Naive thymus-derived CD4-positive, alpha-beta T cell (primary cell): ENCODE measurements around the gene HNRNPF. TPM values are rescaled to one million over a fixed set of nuclear protein-coding genes. Genes with fewer than 3 reads are reported as not detected.

ENCODE experiments used
- ATAC-seq: fragments of 150-1000 bp; cut with Tn5 transposase; 2 replicates; pipeline ENCODE4 v1.10.0; 2021; ENCODE audit warnings: mild to moderate bottlenecking, moderate library complexity
- CTCF ChIA-PET: fragments of 350-600 bp; sonication (Branson Sonifier 250); formaldehyde crosslinking; loops from one replicate; lab custom pipeline; 2021; ENCODE audit warnings: antibody characterized with exemption; lab: Charles Lee
- POLR2A ChIA-PET: fragments of 350-600 bp; sonication (Branson Sonifier 250); formaldehyde crosslinking; loops from one replicate; lab custom pipeline; 2021; ENCODE audit warnings: antibody characterized with exemption, inconsistent platforms; lab: Charles Lee
- DNase-seq, 9 donors: peaks; one replicate each; pipeline versions ENCODE4 v3.0.0 to v3.0.0-alpha.2; 2020 to 2022; ENCODE audit warnings: mixed read lengths in 1 of 9
- H3K27ac ChIP-seq: one replicate; pipeline ENCODE4 v1.7.0; 2013; ENCODE audit warnings: mild to moderate bottlenecking, low read depth, low read length, moderate library complexity
- H3K27me3 ChIP-seq, 2 donors: one replicate each; pipeline ENCODE4 v1.7.0; 2013; ENCODE audit warnings: low read length in 2 of 2, mild to moderate bottlenecking in 2 of 2, moderate library complexity in 2 of 2; ENCODE audit not compliant: control insufficient read depth in 2 of 2, insufficient read depth in 2 of 2
- H3K36me3 ChIP-seq, 3 experiments: 1 replicate in 2 of 3; 2 replicates in 1 of 3; pipeline ENCODE4 v1.7.0; 2013; ENCODE audit warnings: low read length in 3 of 3, mild to moderate bottlenecking in 3 of 3, moderate library complexity in 1 of 3; ENCODE audit not compliant: insufficient read depth in 3 of 3, control insufficient read depth in 2 of 3
- H3K4me1 ChIP-seq, 2 donors: one replicate each; pipeline ENCODE4 v1.7.0; 2013; ENCODE audit warnings: low read length in 2 of 2, mild to moderate bottlenecking in 2 of 2, moderate library complexity in 1 of 2; ENCODE audit not compliant: control insufficient read depth in 2 of 2, insufficient read depth in 2 of 2
- H3K4me3 ChIP-seq: 2 replicates; pipeline ENCODE4 v1.7.0; 2013; ENCODE audit warnings: mild to moderate bottlenecking, low read length
- H3K9me3 ChIP-seq, 3 experiments: 1 replicate in 2 of 3; 2 replicates in 1 of 3; pipeline ENCODE4 v1.7.0; 2013; ENCODE audit warnings: low read length in 3 of 3; ENCODE audit not compliant: control insufficient read depth in 2 of 3
- H3K27ac Mint-ChIP-seq, 9 donors: one replicate each; pipeline ENCODE4 v1.8.0; 2020 to 2022; ENCODE audit warnings: mixed read lengths in 9 of 9, mild to moderate bottlenecking in 8 of 9, moderate library complexity in 5 of 9, inconsistent platforms in 2 of 9
- H3K27me3 Mint-ChIP-seq, 5 donors: one replicate each; pipeline ENCODE4 v1.8.0; 2021 to 2022; ENCODE audit warnings: mixed read lengths in 5 of 5, mild to moderate bottlenecking in 1 of 5
- H3K36me3 Mint-ChIP-seq, 5 donors: one replicate each; pipeline ENCODE4 v1.8.0; 2020 to 2022; ENCODE audit warnings: mixed read lengths in 5 of 5, mild to moderate bottlenecking in 3 of 5, inconsistent platforms in 1 of 5
- H3K4me1 Mint-ChIP-seq, 7 donors: one replicate each; pipeline ENCODE4 v1.8.0; 2020 to 2022; ENCODE audit warnings: mixed read lengths in 7 of 7, mild to moderate bottlenecking in 3 of 7, inconsistent platforms in 1 of 7
- H3K4me3 Mint-ChIP-seq, 10 donors: one replicate each; pipeline ENCODE4 v1.8.0; 2020 to 2022; ENCODE audit warnings: mild to moderate bottlenecking in 10 of 10, mixed read lengths in 10 of 10, moderate library complexity in 6 of 10, inconsistent platforms in 2 of 10
- H3K9me3 Mint-ChIP-seq, 11 donors: one replicate each; pipeline ENCODE4 v1.8.0; 2020 to 2022; ENCODE audit warnings: mixed read lengths in 11 of 11, mild to moderate bottlenecking in 4 of 11, inconsistent platforms in 1 of 11, moderate library complexity in 1 of 11
- intact Hi-C, 2 donors: fragments of 100-400 bp; cut with micrococcal nuclease; formaldehyde crosslinking; loops; one replicate each; pipeline ENCODE4 v1.15.1; 2023
- polyA plus RNA-seq, 2 donors: library from polyadenylated mRNA; unstranded; fragments of 300-500 nt; fragmentation: Illumina TruSeq; gene quantifications; one replicate each; pipeline ENCODE4 v1.2.3, GENCODE V29; 2021
- total RNA-seq, 6 experiments: library from RNA in 5 of 6; stranded (reverse) in 5 of 6; gene quantifications; 1 replicate in 5 of 6; 2 replicates in 1 of 6; pipeline ENCODE4 v1.2.3 and lab custom pipeline; 2021 to 2026

Gene HNRNPF
- total and polyA plus RNA-seq, 7 experiments from 2014 or later: 88.1 to 449 (median 173) TPM

DNA sequence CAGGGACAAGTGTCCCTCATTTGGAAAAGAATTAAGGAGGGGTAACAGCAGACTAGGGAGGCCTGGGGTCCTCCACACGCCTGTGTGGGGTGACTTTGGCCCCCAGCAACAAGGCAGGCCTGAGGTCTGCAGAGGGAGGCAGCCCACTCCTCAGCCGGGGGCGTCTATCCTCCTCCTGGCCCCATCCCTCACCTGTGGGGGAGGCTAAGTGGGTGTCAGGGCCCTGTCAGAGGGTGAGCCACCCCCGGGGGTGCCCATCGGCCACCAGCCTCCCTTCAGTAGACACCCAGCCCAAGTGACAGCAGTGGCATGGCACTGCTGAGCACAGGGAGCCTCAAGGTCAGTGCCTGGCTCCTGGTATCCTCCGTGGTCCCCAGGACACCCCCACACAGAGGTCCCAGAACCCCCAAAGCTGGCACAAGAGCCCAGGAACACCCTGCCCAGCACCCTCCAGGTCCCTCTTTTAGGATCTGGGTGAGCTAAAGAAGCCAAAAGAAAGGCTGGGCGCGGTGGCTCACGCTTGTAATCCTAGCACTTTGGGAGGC is 38.2 kb downstream of the HNRNPF start:
- Mint-ChIP-seq H3K27ac (no peak overlapping the region), H3K27me3 (no peaks in the 10 kb centered on the region), H3K4me1 (peaks cover 0 to 11% (median 0%) of the 10 kb centered on the region in 7 donors), H3K36me3 (no peaks in the 10 kb centered on the region), H3K9me3 (no peaks in the 10 kb centered on the region), H3K4me3 (no peak overlapping the region)
- POLR2A ChIA-PET: no interaction called here
- Histone ChIP-seq H3K36me3 (no peaks in the 10 kb centered on the region), H3K4me1 (no peaks in the 10 kb centered on the region), H3K4me3 (no peak overlapping the region), H3K27ac (no peak overlapping the region), H3K27me3 (no peaks in the 10 kb centered on the region), H3K9me3 (no peaks in the 10 kb centered on the region)
- no peak for DNase-seq
- intact Hi-C loops: no loop called here
- CTCF ChIA-PET: no interaction called here
- ATAC-seq: no peak

DNA sequence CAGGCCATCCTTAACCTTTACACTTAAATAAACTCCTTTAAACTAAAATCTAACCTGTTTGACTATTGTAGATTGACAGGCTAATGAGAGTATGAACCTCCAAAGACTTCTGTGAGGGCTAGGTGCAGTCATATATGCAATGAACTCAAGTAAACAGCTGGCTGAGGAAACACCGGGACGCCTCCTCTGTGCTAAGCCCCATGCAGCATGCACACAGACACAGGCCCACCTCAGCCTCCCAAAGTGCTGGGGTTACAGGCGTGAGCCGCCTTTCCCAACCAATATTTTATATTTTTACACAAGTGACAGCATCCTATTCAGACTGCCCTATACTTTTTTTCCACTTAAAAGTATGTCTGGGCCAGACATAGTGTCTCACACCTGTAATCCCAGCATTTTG is 39.1 kb downstream of the HNRNPF start:
- DNase-seq (no peak), ATAC-seq (no peak)
- H3K36me3 ChIP-seq: no peaks in the 10 kb centered on the region
- no peaks in the 10 kb centered on the region for H3K4me1 ChIP-seq
- no peak overlapping the region for H3K4me3 ChIP-seq
- Mint-ChIP-seq H3K36me3 (no peaks in the 10 kb centered on the region), H3K27ac (peak overlapping the region in 1 of 9 donors; percentile 50), H3K9me3 (no peaks in the 10 kb centered on the region), H3K27me3 (no peaks in the 10 kb centered on the region), H3K4me3 (no peak overlapping the region), H3K4me1 (peaks cover 0 to 11% (median 0%) of the 10 kb centered on the region in 7 donors)
- no peaks in the 10 kb centered on the region for H3K9me3 ChIP-seq
- ChIA-PET POLR2A (no interaction called here), CTCF (no interaction called here)
- no peaks in the 10 kb centered on the region for H3K27me3 ChIP-seq
- no peak overlapping the region for H3K27ac ChIP-seq
- intact Hi-C loops: no loop called here

DNA sequence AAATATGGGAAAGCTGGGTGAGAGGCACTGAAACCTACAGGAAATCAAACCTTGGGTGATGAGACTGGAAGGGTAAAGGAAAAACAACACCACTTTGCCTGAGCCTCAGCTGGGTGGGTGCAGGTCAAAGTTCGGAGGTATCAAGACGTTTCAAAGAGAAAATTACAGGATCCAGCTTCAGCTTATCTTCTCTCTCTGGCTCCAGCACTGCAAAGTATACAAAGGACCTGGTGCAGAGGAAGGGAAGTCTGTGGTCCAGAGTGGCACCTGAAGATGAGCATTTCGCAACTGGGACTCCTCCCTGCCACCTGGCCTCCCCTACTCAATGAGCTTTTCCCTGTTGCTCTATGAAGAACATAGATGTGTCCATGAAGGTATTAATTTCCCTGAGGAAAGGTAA is 44.0 kb downstream of the HNRNPF start:
- Histone ChIP-seq H3K27ac (no peak overlapping the region), H3K4me3 (no peak overlapping the region), H3K27me3 (no peaks in the 10 kb centered on the region), H3K4me1 (peaks cover 4 to 14% of the 10 kb centered on the region in 2 donors), H3K36me3 (no peaks in the 10 kb centered on the region), H3K9me3 (no peaks in the 10 kb centered on the region)
- Mint-ChIP-seq H3K27ac (peak overlapping the region in 3 of 9 donors; percentile 31 to 77 (median 51)), H3K4me1 (peaks cover 13 to 30% (median 26%) of the 10 kb centered on the region in 7 donors), H3K27me3 (no peaks in the 10 kb centered on the region), H3K4me3 (peak overlapping the region in 2 of 10 donors; percentile 13 to 34), H3K9me3 (peaks cover 0 to 5% (median 0%) of the 10 kb centered on the region in 11 donors), H3K36me3 (peaks cover 0 to 7% (median 0%) of the 10 kb centered on the region in 5 donors)
- intact Hi-C loops: no loop called here
- no peak for DNase-seq
- ChIA-PET CTCF (interaction anchor here (0.6 to 0.7 kb wide), 2 partner anchors 72 to 460 kb away, joined by 3 to 4 read pairs; no protein-coding TSS in a partner anchor), POLR2A (interaction anchor here (0.6 to 0.7 kb wide), 2 partner anchors 16 to 55 kb away, joined by 5 to 6 read pairs; no protein-coding TSS in a partner anchor)
- ATAC-seq: no peak

DNA sequence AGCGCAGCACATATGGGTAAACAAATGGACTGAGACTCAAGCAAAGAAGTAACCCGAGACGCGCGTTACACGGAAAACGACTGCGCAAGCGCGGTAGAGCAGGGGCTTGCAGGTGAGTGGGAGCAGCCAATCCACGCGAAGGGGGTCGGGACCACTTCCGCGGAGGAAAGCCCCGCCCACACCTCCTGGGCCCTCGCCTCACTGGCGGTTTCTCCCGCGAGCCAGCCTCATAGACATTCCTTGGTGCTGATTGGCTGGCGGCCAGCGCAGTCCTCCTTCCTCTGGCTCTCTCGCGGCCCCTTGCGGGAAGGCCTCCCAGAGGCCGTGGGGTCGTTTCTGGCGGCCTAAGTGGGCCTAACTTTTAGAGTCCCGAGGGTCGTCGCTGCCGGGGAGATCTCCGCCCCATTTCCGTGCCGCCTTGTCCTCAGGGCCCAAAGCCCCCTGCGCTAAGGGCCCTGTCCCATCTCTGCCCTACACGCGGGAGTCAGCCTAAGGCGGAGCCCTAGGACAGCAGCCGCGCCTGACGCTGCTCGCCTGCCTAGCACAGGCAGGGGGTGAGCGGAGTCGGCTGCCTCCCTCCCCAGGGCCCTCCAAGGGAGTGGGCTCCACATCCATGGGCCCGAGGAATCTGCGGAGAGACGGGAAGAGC is 46.7 kb downstream of the HNRNPF start:
- POLR2A ChIA-PET: interaction anchor here (0.6 to 2.4 kb wide), 16 partner anchors 10 to 224 kb away, joined by 3 to 13 read pairs (median 6); partner anchors contain the start of gene CSGALNACT2
- peak overlapping the region; percentile 96 to 99 (median 97) for H3K27ac Mint-ChIP-seq
- no peaks in the 10 kb centered on the region for H3K9me3 ChIP-seq
- ATAC-seq (peak; percentile 98), DNase-seq (peak; percentile 86 to 98 (median 97))
- H3K27me3 ChIP-seq: no peaks in the 10 kb centered on the region
- H3K4me1 ChIP-seq: peaks cover 4 to 14% of the 10 kb centered on the region in 2 donors
- H3K36me3 Mint-ChIP-seq: peaks cover 0 to 8% (median 0%) of the 10 kb centered on the region in 5 donors
- H3K27ac ChIP-seq: peak overlapping the region; percentile 88
- H3K27me3 Mint-ChIP-seq: no peaks in the 10 kb centered on the region
- intact Hi-C loops: loop anchor here (1.0 to 5.0 kb wide), 12 partner anchors 34 to 580 kb away; partner anchors contain the start of genes BMS1 (in 1 of the 2), CSGALNACT2 (in 1 of the 2), HNRNPF (in 1 of the 2) and ZNF239 (in 1 of the 2)
- peaks cover 0 to 5% (median 0%) of the 10 kb centered on the region in 11 donors for H3K9me3 Mint-ChIP-seq
- H3K36me3 ChIP-seq: no peaks in the 10 kb centered on the region
- H3K4me3 Mint-ChIP-seq: peak overlapping the region; percentile 92 to 100 (median 97)
- peaks cover 13 to 33% (median 29%) of the 10 kb centered on the region in 7 donors for H3K4me1 Mint-ChIP-seq
- peak overlapping the region; percentile 92 for H3K4me3 ChIP-seq
- CTCF ChIA-PET: interaction anchor here (1.0 to 1.6 kb wide), 3 partner anchors 10 to 99 kb away, joined by 3 to 4 read pairs (median 3); no protein-coding TSS in a partner anchor

DNA sequence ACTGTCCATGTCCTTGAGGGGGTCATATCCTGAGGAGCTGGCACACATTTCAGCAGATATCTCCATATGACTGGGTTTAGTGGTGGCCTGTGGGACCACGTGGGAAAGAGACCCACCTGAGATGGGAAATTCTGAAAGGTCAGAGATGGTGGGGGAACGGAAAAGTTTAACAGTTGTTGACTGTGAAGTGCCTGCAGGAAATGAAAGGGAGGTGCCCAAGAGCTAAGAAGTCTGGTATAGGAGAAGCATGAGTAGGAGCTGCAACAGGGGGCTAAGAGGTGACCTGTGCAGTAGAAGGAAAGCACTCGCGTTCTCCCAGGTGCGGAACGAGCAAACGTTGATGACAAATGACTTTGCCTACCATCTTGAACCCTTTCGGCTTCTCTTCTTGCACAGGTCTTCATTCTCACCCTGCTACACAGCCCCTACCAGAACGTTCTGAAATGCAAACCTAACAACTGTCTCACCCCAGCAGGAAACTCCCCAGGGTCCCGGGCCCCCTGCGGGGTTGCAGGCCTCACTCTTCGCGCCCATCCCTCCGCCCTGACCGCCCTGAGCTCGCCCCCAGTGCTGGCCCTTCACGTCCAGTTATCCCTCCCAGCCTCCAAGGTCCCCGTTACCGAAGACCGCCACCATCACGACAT is 47.3 kb downstream of the HNRNPF start:
- no peaks in the 10 kb centered on the region for H3K36me3 ChIP-seq
- peaks cover 13 to 33% (median 30%) of the 10 kb centered on the region in 7 donors for H3K4me1 Mint-ChIP-seq
- no peaks in the 10 kb centered on the region for H3K27me3 ChIP-seq
- ChIA-PET CTCF (interaction anchor here (1.0 to 1.6 kb wide), 4 partner anchors 9 to 100 kb away, joined by 3 to 5 read pairs (median 4); no protein-coding TSS in a partner anchor), POLR2A (interaction anchor here (0.5 to 2.4 kb wide), 16 partner anchors 9 to 225 kb away, joined by 3 to 13 read pairs (median 4); partner anchors contain the start of gene CSGALNACT2)
- ATAC-seq (peak; percentile 1), DNase-seq (peak in 2 of 9 donors; percentile 34 to 36)
- H3K27me3 Mint-ChIP-seq: no peaks in the 10 kb centered on the region
- H3K27ac ChIP-seq: peak overlapping the region; percentile 88
- H3K4me1 ChIP-seq: peaks cover 4 to 14% of the 10 kb centered on the region in 2 donors
- peaks cover 0 to 8% (median 0%) of the 10 kb centered on the region in 5 donors for H3K36me3 Mint-ChIP-seq
- H3K4me3 ChIP-seq: peak overlapping the region; percentile 92
- H3K9me3 ChIP-seq: no peaks in the 10 kb centered on the region
- peak overlapping the region; percentile 96 to 99 (median 97) for H3K27ac Mint-ChIP-seq
- intact Hi-C loops: loop anchor here (1.0 to 5.0 kb wide), 12 partner anchors 35 to 579 kb away; partner anchors contain the start of genes BMS1 (in 1 of the 2), CSGALNACT2 (in 1 of the 2), HNRNPF (in 1 of the 2) and ZNF239 (in 1 of the 2)
- H3K4me3 Mint-ChIP-seq: peak overlapping the region; percentile 92 to 100 (median 97)
- peaks cover 0 to 5% (median 0%) of the 10 kb centered on the region in 11 donors for H3K9me3 Mint-ChIP-seq

DNA sequence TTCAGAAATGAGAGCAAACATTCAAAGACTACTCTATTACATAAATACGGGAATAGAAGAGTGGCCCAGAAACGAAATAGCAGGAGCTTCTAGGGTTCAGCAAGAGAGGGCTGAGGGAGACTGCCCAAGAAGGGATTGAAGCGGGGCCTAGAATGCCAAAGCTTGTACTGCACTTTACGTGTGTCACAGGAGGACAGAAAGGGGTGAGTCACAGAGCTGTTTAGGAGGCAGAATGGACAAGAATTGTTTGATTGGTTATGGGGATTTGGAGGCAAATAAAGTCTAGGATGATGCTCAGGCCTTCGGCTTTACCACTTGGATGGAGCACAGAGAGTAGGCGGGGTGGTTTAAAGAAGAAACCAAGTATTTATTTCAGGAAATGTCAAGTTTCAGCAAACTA is 48.9 kb downstream of the HNRNPF start:
- intact Hi-C loops: loop anchor here in 1 of 2 donors (5.0 kb wide), 1 partner anchor 158 kb away; no protein-coding TSS in a partner anchor
- POLR2A ChIA-PET: interaction anchor here (0.6 to 2.1 kb wide), 8 partner anchors 28 to 99 kb away, joined by 3 to 10 read pairs (median 4); no protein-coding TSS in a partner anchor
- no peaks in the 10 kb centered on the region for H3K27me3 ChIP-seq
- H3K4me3 ChIP-seq: no peak overlapping the region
- Mint-ChIP-seq H3K27ac (peak overlapping the region; percentile 15 to 97 (median 79)), H3K27me3 (no peaks in the 10 kb centered on the region), H3K4me1 (peaks cover 15 to 43% (median 34%) of the 10 kb centered on the region in 7 donors), H3K36me3 (peaks cover 0 to 9% (median 0%) of the 10 kb centered on the region in 5 donors), H3K4me3 (peak overlapping the region; percentile 9 to 73 (median 55)), H3K9me3 (peaks cover 0 to 5% (median 0%) of the 10 kb centered on the region in 11 donors)
- DNase-seq (no peak), ATAC-seq (no peak)
- no peaks in the 10 kb centered on the region for H3K36me3 ChIP-seq
- no peaks in the 10 kb centered on the region for H3K9me3 ChIP-seq
- peaks cover 4 to 14% of the 10 kb centered on the region in 2 donors for H3K4me1 ChIP-seq
- CTCF ChIA-PET: interaction anchor here (0.5 to 2.0 kb wide), 5 partner anchors 9 to 155 kb away, joined by 3 to 7 read pairs (median 5); no protein-coding TSS in a partner anchor
- peak overlapping the region; percentile 13 for H3K27ac ChIP-seq
